GM19468 (cell line): ENCODE data around the gene FBXL22.
"Not testable (repeated sequence)": the region's sequence is repeated elsewhere in the genome, so short reads cannot be mapped to it uniquely, and the experiment has no call there.

ENCODE experiments used
- ATAC-seq: cut with Tn5 transposase; IDR thresholded peaks from one replicate; pipeline ENCODE4 v1.9.1; 2021; ENCODE audit warnings: mild to moderate bottlenecking, moderate library complexity, moderate number of reproducible peaks; ENCODE audit not compliant: unreplicated experiment; ENCODE audit errors: extremely low read depth

FBXL22 gene

DNA sequence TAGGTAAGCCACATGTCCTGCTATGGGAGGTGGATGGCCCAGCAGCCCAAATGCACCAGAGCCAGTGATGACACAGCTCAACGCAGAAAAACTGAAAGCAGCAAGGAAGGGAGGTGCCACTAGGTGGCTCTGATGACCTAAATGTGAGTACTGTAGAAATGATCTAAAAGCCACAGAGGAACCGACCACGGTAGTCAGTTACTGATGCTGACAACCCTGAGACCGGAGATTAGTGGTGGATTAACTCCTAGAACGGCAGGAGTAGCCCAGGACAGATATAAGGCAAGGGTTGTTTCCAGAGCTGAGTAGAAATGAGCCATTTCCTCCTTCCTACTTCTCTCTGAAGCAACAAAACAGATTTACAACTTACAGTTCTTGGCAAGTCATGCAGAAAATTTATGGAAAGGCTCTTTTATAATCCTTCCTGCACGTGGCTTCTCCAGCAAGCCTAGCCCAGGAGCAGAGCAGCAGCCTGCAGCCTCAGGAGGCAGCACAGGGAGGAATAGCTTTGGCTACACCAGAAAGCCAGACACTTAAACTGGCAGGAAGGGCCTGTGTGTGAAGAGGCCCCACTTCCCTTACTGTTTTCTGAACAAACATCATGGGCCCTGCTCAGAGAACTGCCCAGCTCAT lies 13.1 kb downstream of the FBXL22 start:
- ATAC-seq: no peak

DNA sequence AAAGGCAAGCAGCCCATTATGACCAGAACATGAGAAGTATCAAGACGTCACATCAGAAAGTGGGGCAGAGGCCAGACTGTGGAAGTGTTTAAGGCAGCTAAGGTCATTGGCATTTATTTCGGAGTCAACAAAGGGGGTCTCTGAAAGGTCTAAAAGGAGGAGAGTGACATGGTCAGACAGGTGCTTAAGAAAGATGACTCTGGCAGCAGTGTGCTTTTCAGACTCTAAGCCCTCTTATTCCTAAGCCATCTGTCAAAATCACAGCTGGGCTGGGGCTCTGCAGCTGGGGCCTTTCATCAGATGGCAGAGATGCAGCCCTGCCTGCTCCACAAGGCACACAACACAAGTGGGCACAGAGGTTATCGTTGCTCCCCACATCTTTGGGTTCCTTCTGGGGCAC lies 14.0 kb downstream of the FBXL22 start:
- no peak for ATAC-seq

DNA sequence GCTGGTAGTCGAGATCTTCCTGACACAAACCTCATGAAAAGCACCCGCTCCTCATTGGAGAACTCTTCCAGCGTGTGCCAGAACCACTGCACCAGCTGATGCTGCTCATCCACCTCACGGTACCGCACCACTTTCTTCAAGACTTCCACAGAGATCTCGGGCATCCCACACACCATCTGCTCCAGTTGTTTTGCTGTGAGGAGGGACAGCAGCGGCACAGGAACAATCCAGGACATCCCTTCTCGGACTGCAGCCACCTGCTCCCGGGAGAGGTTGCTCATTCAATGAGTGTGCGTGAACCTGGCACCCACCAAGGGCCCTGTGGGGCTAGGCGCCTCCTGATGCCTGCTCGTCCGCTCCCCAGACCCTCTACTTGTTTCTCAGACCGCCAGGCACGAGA lies 15.1 kb downstream of the FBXL22 start:
- no peak for ATAC-seq

DNA sequence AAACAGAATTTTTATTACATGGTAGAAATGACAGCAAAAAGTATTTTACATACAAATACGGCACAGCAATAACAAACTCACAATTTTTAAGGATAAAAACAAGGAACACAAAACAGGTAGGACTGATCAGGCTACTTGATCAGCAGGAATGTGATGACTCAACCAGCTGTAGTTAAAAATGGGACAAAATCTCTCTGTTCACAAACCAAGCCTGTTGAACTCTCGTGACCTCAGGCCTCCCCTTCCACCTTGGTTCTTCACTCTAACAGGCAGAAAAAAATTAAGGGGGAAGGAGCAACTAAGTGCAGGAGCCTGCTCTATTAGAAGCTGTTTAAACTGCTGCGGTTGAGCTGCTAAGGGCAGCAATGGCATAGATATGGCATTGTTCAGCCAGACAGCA lies 18.7 kb downstream of the FBXL22 start:
- ATAC-seq: no peak

DNA sequence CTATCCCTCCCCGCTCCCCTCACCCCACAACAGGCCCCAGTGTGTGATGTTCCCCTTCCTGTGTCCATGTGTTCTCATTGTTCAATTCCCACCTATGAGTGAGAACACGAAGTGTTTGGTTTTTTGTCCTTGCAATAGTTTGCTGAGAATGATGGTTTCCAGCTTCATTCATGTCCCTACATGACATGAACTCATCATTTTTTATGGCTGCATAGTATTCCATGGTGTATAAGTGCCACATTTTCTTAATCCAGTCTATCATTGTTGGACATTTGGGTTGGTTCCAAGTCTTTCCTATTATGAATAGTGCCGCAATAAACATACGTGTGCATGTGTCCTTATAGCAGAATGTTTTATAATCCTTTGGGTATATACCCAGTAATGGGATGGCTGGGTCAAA lies 20.0 kb downstream of the FBXL22 start:
- ATAC-seq: not testable (repeated sequence)

DNA sequence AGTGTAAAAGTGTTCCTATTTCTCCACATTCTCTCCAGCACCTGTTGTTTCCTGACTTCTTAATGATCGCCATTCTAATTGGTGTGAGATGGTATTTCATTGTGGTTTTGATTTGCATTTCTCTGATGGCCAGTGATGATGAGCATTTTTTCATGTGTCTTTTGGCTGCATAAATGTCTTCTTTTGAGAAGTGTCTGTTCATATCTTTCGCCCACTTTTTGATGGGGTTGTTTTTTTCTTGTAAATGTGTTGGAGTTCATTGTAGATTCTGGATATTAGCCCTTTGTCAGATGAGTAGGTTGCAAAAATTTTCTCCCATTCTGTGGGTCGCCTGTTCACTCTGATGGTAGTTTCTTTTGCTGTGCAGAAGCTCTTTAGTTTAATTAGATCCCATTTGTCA lies 20.4 kb downstream of the FBXL22 start:
- ATAC-seq: not testable (repeated sequence)

DNA sequence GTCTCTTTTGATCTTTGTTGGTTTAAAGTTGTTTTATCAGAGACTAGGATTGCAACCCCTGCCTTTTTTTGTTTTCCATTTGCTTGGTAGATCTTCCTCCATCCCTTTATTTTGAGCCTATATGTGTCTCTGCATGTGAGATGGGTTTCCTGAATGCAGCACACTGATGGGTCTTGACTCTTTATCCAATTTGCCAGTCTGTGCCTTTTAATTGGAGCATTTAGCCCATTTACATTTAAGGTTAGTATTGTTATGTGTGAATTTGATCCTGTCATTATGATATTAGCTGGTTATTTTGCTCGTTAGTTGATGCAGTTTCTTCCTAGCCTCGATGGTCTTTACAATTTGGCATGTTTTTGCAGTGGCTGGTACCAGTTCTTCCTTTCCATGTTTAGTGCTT lies 23.6 kb downstream of the FBXL22 start:
- ATAC-seq: not testable (repeated sequence)

DNA sequence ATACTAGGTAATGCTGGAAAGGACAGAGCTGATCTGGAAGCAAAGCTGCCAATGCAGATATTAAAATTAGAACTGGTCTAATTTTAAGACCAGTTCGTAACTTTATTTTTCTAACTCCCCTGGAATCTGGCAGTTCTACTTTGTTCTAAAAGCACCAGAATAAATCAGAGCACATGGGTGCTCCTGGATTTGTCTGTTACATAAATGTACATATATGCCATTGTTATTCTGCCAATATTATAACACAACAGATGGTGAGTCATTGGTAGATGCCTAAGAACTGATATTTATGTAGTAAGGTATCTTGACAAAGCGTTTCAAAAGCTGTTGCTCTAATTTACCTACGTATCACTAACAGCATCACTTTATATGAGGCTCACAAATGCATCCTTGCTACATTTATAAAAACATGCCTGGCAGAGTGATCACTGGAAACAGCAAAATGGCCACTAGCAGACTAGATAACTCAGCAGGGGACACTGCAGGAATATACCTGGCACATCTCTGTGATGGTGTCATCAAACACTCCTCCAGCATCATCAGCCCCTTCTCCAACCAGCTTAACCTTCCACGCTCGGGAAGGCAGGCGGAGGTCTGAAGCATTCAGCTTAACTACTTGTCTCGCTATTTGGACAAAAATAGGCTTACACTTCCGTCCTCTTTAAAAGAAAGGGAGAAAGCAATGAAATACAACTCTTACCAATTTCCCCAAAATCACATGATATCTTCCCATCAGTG lies 26.2 kb downstream of the FBXL22 start:
- ATAC-seq: no peak

DNA sequence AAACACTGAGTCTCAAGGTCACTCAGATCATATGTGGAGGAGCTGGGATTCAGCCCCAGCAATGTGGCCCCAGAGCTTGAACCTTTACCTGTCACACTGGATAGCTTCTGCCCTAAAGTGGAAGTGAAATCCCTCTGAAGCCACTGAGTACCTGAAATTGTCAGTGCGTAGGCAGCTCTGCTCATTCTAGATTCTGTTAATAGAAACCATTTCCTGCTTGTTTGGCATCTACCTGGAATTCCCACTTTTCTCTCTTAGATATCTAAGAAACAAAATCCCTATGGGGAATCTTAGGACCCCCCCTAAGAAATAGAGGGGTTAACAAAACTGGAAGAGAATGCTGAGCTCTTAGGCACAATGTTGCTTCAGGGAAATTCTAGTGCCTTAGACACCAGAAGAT lies 29.8 kb downstream of the FBXL22 start:
- no peak for ATAC-seq

DNA sequence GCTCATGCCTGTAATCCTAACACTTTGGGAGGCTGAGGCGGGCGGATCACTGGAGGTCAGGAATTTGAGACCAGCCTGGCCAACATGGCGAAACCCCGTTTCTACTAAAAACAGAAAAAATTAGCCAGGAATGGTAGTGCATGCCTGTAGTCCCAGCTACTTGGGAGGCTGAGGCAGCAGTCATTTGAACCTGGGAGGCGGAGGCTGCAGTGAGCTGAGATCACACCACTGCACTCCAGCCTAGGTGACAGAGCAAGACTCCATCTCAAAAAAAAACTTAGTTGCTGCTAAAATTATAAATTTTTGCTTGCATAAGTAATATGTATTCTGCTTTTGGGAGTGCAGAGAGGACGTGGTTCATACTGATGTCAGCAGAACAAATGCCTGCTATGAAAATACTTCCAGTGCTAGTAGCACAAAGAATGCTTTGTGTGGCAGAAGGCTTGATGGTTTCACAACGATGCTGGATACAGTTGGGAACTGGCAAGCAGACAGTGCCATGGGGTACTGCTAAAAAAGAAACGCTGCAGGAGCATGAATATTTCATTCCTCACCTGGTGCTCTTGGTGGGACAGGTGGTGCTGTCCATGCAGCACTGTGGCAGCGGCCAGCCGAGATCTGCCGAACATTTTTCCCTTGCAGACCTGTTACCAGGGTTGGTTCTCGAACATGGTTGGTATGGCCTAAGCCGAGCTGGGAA lies 31.1 kb downstream of the FBXL22 start:
- no peak for ATAC-seq

DNA sequence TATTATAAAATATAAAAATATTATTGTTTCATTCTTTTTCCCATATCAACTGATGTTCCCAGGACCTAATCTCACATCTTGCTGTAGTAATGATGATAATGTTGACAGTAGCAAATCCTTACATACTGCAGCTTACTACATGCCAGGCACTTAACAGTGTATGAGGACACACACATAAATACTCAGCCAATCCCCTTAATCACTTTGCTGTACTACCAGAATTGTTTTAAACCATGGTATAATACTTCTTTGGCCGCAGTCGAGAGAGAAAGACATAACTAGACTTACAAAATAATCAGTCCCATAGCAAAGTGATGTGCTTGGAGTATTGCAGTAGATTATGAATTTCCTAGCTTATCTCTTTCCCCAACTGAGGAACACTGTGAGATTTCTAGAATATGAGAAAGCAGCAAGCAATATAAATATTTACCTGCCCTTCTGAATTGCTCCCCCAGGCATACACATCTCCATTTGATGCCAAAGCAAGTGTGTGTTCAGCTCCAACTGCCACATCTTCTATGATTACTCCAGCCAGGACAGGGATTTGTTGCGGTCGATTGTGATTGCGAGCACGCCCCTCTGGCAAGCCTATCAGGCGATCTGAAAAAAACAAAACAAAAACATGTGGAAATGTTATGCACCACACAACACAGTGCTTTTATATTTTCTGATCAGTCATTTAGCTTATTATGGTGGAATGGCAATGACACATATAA lies 33.0 kb downstream of the FBXL22 start:
- no peak for ATAC-seq

DNA sequence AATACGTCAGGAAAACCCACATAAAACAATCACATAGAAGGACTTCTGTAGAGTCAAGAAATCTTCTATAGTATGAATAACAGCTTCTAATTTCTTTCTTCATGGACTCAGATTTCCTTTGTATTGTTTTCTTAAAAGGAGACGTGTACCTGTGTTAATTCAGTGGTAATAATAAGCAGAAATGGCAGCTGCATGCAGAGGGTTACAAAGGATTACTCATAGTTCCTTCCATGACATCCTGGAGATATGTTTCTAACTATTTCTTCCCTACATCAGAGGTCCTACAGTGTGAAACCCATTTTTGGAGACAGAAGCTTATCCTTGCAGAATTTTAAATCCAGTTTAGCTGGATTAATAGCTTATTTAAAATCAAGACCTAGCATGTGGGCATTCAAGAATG lies 36.1 kb downstream of the FBXL22 start:
- ATAC-seq: no peak

DNA sequence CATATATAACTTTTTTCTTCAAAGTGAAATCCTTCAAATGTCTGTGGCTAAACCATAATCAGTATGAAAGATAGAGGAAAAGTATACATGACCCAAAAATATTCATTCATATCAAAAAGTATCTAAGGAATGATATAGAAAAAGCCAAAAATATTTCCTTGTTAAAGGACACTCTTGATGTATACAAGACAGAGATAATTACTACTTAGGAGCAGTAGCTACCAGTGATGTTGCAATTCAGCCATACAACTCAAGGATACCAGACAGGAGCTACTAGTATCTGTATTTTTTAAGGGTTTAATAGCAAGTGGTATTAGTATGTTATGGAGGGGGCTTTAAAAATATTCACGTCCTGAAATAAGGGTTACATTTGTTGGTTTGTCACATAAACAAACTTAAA lies 37.0 kb downstream of the FBXL22 start:
- no peak for ATAC-seq

DNA sequence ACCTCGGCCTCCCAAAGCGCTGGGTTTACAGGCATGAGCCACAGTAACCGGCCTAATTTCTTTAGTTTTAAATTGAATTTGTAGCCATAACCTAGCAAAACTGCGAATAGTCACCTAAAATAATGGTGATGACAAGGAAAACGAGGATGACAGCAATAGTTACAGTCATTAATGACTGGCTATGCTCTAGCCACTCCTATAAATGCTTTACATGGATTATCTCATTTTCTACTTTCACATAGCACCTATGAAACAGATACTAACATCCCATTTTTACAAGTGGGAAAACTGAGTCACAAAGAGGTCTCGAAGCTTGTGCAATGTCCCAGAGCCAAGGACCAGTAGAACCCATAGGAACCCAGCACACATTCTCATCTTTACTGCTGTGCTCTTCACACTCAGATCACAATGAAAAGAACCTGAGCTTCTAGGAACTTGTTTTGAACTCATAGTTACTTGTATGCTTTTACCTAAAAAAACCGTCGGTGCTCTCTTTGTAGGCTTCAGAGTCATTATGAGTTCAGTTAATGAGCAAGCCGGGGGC lies 39.4 kb downstream of the FBXL22 start:
- no peak for ATAC-seq

DNA sequence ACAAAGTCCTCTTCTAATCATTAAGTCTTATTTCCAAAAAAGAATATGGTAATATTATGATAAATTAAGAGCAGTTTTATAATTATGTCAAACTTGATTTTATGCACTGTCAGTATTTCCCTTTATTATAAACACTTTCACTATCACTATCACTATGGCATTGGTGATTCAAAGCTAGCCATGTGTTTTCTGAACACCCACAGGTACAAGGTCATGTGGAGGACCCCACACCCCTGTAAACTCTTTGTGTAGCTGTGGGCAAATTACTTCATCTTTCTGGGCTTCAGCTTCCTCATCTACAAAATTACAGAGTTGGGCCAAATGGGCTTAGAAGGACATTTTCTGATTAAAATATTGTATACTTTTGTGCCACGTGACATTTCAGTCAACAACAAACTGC lies 41.7 kb downstream of the FBXL22 start:
- ATAC-seq: no peak

DNA sequence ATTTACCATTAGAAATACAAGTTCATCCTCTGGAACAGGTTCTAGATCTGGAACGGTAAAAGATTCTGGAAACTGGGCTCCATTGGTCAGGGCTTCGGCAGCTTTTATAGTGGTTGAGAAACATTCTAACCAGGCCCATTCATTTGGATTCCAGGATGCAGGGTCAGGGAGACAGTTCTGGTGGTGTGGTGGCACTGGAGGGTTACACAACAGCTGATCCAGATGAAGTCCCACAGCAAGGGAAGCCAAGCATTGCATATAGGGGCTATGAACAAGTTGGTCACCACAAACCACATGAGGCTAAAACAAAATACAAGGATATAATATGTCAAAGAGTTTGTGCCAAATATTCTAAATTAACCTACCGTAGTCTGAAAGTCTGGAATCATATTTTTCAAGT lies 43.0 kb downstream of the FBXL22 start:
- ATAC-seq: no peak
